Lower lobe of right lung (tissue), 2 donors: Measurements from ENCODE around the gene ALOX15. TPM values are rescaled to one million over a fixed set of nuclear protein-coding genes. Genes with fewer than 3 reads are reported as not detected.
"Not testable (repeated sequence)": the region's sequence is repeated elsewhere in the genome, so short reads cannot be mapped to it uniquely, and the experiment has no call there.

Experiments
- ATAC-seq, 2 donors: fragments of 200-7000 bp; cut with Tn5 transposase; one replicate each; pipeline ENCODE4 v1.9.1; 2020 to 2022; ENCODE audit warnings: mild to moderate bottlenecking in 2 of 2, moderate library complexity in 2 of 2
- DNase-seq: peaks from one replicate; pipeline ENCODE4 v3.0.0-alpha.2; 2020
- H3K27ac ChIP-seq: fragments of 200-600 bp; one replicate; pipeline ENCODE4 v1.8.0; 2022
- H3K27me3 ChIP-seq: fragments of 200-600 bp; one replicate; pipeline ENCODE4 v1.8.0; 2022; ENCODE audit warnings: low read depth
- H3K36me3 ChIP-seq: fragments of 200-600 bp; one replicate; pipeline ENCODE4 v1.8.0; 2022; ENCODE audit warnings: mild to moderate bottlenecking
- H3K4me1 ChIP-seq: fragments of 200-600 bp; one replicate; pipeline ENCODE4 v1.8.0; 2022
- H3K4me3 ChIP-seq: fragments of 200-600 bp; one replicate; pipeline ENCODE4 v1.8.0; 2022; ENCODE audit warnings: mild to moderate bottlenecking
- H3K9me3 ChIP-seq: fragments of 200-600 bp; one replicate; pipeline ENCODE4 v1.8.0; 2022
- intact Hi-C: fragments of 100-400 bp; cut with DNase I; formaldehyde crosslinking; loops from one replicate; pipeline ENCODE4 v1.11.0; 2022
- total RNA-seq: library from RNA; stranded (reverse); fragmentation: NEBNext Ultra II Directional; extraction: Animal tissue kit (Norgen Biotek cat#: 25700); gene quantifications from one replicate; pipeline ENCODE4 v1.2.1, GENCODE V29; 2021
- TF ChIP-seq, protein P1 (sequence below): fragments of 200-600 bp; IDR thresholded peaks from one replicate; pipeline ENCODE4 v1.8.0; 2022; ENCODE audit warnings: antibody characterized with exemption, mild to moderate bottlenecking
- donor health status: DM: no; HTN: yes; CAD: no; lungs with severe emphysema.

Gene ALOX15
- total RNA-seq, 1 donor from 2014 or later = 6.1 TPM

DNA sequence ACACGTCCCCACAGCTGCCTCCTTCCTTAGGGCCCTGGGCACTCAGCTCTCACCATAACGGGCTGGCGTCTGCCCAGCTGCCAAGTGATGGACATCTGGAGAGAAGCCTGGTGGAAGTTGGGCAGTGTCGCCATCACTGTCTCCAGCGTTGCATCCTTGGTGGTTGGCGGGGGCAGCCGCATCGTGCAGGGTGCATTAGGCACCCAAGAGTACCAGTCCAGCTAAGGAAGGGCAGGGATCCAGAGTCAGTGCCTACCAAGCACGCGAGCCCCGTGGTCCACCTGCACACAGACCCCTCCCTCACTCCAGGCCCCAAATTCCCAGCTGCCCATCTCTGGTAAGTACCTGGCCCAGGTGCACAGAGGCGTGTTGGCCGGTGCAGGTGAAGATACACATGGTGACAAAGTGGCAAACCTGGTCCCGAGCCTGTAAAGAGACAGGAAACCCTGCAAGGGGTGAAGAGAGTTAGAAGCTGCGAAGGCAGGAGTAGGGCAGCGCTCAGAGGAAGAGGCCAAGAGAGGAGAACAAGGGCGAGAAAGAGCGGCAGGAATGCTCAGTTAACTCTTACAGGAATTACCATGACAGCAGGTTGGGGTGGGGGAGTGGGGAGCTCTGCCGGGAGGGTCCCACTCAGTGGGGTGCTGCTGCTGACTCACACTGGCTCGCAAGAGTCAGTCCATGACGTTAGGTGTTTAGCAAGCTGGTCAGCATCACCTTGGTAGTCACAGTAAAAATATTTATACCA is 9.5 kb downstream of the ALOX15 start:
- H3K27me3 ChIP-seq = peaks cover 29% of the 10 kb centered on the region
- no peak for ATAC-seq
- H3K9me3 ChIP-seq = no peaks in the 10 kb centered on the region
- H3K27ac ChIP-seq = no peak overlapping the region
- no peaks in the 10 kb centered on the region for H3K36me3 ChIP-seq
- DNase-seq = no peak
- H3K4me3 ChIP-seq = no peak overlapping the region
- TF ChIP-seq, protein P1, sequence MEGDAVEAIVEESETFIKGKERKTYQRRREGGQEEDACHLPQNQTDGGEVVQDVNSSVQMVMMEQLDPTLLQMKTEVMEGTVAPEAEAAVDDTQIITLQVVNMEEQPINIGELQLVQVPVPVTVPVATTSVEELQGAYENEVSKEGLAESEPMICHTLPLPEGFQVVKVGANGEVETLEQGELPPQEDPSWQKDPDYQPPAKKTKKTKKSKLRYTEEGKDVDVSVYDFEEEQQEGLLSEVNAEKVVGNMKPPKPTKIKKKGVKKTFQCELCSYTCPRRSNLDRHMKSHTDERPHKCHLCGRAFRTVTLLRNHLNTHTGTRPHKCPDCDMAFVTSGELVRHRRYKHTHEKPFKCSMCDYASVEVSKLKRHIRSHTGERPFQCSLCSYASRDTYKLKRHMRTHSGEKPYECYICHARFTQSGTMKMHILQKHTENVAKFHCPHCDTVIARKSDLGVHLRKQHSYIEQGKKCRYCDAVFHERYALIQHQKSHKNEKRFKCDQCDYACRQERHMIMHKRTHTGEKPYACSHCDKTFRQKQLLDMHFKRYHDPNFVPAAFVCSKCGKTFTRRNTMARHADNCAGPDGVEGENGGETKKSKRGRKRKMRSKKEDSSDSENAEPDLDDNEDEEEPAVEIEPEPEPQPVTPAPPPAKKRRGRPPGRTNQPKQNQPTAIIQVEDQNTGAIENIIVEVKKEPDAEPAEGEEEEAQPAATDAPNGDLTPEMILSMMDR = no peak
- intact Hi-C loops = no loop called here
- H3K4me1 ChIP-seq = no peaks in the 10 kb centered on the region

DNA sequence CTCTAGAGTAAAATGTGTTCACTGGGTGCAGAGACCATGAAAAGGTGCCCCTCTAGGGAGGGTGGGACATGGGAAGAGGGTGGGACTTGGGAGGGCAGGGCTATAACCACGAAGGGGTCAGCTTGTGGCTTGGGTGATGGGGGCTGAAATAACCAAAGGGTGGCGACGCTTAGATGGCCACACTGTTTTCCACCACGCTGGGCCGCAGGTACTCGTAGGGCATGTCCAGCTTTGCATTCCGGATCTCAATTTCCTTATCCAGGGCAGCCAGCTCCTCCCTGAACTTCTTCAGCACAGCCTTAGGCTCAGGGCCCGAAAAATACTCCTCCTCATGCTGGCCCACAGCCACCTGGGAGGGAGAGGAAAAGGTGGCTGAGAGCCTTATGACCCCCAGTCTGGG is 10.0 kb downstream of the ALOX15 start:
- intact Hi-C loops = no loop called here
- no peak for DNase-seq

DNA sequence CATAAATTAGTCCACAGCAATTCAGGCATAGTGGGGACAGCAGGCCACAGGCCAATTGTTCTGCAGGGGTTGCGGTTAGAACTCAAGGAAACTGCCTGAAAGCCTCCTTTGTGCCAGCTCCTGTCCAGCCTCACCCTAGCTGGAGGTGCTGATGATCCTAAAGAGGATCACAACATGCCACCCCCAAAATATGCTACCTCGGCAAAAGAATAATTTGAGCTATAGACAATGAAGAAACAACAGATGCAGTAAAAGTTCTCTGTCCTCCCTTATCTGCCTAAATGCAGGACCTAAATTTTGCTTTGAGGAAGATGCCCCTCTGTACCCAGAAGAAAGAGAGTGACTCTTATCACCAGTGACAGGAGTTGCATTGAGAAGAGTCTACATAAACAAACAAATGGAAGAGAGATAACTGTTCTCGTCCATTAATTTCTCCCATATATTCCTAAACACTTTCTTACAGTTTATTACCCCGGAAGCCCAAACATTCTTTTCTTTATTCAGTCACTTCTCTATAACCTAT is 14.7 kb downstream of the ALOX15 start:
- no peak overlapping the region for H3K4me3 ChIP-seq
- TF ChIP-seq, protein P1 = no peak
- no peak for DNase-seq
- ATAC-seq = no peak
- no peak overlapping the region for H3K27ac ChIP-seq
- intact Hi-C loops = loop anchor here (10.0 kb wide), 1 partner anchor 62 kb away; the partner anchor contains the start of gene GGT6
- no peaks in the 10 kb centered on the region for H3K9me3 ChIP-seq
- no peaks in the 10 kb centered on the region for H3K27me3 ChIP-seq
- H3K4me1 ChIP-seq = peaks cover 5% of the 10 kb centered on the region
- H3K36me3 ChIP-seq = no peaks in the 10 kb centered on the region

More for the DNA sequence above, 10.0 kb downstream of the ALOX15 start:
- H3K27ac ChIP-seq = no peak overlapping the region
- TF ChIP-seq, protein P1 = no peak
- H3K27me3 ChIP-seq = peaks cover 23% of the 10 kb centered on the region
- H3K4me3 ChIP-seq = no peak overlapping the region
- H3K9me3 ChIP-seq = no peaks in the 10 kb centered on the region
- H3K36me3 ChIP-seq = no peaks in the 10 kb centered on the region
- no peaks in the 10 kb centered on the region for H3K4me1 ChIP-seq
- ATAC-seq = no peak

DNA sequence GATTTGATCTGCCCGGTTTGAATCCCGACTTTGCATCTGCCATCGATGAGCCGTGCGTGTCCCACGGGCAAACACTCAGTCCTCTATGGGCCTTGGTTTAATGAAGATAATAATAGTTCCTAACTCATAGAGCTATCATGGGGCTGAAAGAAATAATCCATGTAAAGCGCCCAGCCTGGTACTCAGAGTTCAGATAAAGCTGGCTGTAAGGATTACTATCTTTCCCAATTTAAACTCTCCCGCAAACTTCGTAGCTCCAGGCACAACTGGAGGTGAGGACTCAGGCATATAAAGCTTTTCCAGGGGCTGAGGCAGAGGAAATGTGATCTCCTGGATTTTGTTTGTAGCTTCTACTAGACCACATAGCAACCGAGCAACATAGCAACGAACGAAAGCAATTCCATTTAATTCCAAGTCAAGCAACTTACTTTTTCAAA is 16.3 kb downstream of the ALOX15 start:
- Histone ChIP-seq H3K27me3 (no peaks in the 10 kb centered on the region), H3K36me3 (no peaks in the 10 kb centered on the region), H3K27ac (no peak overlapping the region), H3K4me3 (no peak overlapping the region), H3K9me3 (no peaks in the 10 kb centered on the region), H3K4me1 (peaks cover 5% of the 10 kb centered on the region)
- intact Hi-C loops = loop anchor here (10.0 kb wide), 1 partner anchor 60 kb away; the partner anchor contains the start of gene GGT6
- DNase-seq = no peak
- TF ChIP-seq, protein P1 = no peak
- ATAC-seq = peak in 1 of 2 donors; percentile 78

DNA sequence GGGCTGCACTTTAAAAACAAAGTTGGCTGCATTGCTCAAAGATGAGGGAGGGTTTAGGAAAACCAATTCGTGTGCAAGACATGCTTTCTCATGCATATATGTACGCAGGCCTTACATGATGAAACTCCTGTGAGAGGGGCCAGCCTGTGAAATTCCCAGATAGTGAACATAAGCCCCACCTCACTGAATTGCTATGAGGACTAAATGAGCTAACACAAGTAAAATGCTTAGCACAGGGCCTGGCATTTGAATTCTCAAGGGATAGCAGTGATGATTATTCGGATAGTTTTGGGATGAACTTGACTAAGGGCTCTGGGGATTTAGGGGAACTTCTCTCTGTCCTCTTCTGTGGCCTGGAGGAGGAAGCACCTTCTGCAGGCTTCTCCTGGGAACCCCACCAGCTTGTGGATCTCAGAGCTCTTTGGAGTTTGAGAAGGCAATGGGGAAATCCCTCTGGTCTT is 17.0 kb downstream of the ALOX15 start:
- not testable (repeated sequence) for H3K4me3 ChIP-seq, ATAC-seq

DNA sequence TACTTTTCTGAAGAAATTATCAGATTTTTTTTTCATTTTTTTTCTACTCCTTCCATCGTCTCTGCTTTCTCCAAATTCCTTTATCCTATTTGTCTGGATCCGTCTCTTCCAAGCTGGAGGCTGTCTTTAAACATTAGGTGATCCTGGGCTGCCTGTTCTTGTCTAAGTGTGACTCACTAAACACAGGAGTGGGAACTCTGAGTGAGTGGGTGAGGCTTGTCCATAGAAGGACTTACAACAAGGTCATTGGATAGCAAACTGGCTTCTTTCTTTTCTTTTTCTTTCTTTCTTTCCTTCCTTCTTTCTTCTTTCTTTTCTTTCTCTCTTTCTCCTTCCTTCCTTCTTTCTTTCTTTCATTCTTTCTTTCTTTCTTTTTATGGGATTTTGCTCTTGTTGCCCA is 18.2 kb downstream of the ALOX15 start:
- no peaks in the 10 kb centered on the region for H3K27me3 ChIP-seq
- ATAC-seq (no peak), DNase-seq (no peak)
- no peaks in the 10 kb centered on the region for H3K36me3 ChIP-seq
- H3K4me1 ChIP-seq = peaks cover 5% of the 10 kb centered on the region
- TF ChIP-seq, protein P1 = no peak
- intact Hi-C loops = loop anchor here (10.0 kb wide), 1 partner anchor 58 kb away; the partner anchor contains the start of gene GGT6
- no peaks in the 10 kb centered on the region for H3K9me3 ChIP-seq
- no peak overlapping the region for H3K4me3 ChIP-seq
- no peak overlapping the region for H3K27ac ChIP-seq

More for the DNA sequence above, 17.0 kb downstream of the ALOX15 start:
- DNase-seq, H3K9me3 ChIP-seq, H3K4me1 ChIP-seq, H3K27ac ChIP-seq, H3K27me3 ChIP-seq, H3K36me3 ChIP-seq: not testable (repeated sequence)
- intact Hi-C loops = loop anchor here (10.0 kb wide), 1 partner anchor 60 kb away; the partner anchor contains the start of gene GGT6
